Measurements from ENCODE around the gene FAM156A.
"Not testable (repeated sequence)": the region's sequence is repeated elsewhere in the genome, so short reads cannot be mapped to it uniquely, and the experiment has no call there.

DNA sequence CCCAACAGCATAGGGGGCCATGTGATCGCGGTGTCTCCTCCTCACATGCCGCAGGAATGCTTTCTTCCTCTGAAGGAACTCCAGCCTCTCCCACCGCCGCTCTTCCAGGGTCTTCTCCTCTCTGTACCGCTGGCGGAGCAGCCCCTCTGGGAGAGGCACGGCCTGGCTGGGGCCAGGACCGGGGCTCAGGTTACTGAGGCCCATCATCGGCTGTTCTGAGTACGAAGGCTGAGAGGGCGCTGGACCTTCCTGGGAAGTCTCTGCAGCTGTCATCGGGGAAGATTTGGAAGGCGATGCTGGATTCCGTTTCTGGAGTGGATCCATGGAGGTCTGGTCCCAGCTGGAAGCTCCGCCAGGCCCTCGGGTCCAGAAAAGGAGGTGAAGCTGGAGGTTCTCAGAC, 10.1 kb downstream of the FAM156A start:
- TF ChIP-seq, protein P1, sequence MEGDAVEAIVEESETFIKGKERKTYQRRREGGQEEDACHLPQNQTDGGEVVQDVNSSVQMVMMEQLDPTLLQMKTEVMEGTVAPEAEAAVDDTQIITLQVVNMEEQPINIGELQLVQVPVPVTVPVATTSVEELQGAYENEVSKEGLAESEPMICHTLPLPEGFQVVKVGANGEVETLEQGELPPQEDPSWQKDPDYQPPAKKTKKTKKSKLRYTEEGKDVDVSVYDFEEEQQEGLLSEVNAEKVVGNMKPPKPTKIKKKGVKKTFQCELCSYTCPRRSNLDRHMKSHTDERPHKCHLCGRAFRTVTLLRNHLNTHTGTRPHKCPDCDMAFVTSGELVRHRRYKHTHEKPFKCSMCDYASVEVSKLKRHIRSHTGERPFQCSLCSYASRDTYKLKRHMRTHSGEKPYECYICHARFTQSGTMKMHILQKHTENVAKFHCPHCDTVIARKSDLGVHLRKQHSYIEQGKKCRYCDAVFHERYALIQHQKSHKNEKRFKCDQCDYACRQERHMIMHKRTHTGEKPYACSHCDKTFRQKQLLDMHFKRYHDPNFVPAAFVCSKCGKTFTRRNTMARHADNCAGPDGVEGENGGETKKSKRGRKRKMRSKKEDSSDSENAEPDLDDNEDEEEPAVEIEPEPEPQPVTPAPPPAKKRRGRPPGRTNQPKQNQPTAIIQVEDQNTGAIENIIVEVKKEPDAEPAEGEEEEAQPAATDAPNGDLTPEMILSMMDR (conservative IDR thresholded peaks at IDR 0.05; ENCODE audit: low read depth, low read length): not testable (repeated sequence)
- not testable (repeated sequence) for TF ChIP-seq EZH2 (IDR thresholded peaks at IDR 0.05; ENCODE audit: borderline replicate concordance, low read depth, low read length, poor library complexity, severe bottlenecking)
